ENCODE results near the gene FRMD4A.
A peak's percentile ranks its signal among the peaks of the same experiment; 100 is the strongest.

FRMD4A gene

DNA sequence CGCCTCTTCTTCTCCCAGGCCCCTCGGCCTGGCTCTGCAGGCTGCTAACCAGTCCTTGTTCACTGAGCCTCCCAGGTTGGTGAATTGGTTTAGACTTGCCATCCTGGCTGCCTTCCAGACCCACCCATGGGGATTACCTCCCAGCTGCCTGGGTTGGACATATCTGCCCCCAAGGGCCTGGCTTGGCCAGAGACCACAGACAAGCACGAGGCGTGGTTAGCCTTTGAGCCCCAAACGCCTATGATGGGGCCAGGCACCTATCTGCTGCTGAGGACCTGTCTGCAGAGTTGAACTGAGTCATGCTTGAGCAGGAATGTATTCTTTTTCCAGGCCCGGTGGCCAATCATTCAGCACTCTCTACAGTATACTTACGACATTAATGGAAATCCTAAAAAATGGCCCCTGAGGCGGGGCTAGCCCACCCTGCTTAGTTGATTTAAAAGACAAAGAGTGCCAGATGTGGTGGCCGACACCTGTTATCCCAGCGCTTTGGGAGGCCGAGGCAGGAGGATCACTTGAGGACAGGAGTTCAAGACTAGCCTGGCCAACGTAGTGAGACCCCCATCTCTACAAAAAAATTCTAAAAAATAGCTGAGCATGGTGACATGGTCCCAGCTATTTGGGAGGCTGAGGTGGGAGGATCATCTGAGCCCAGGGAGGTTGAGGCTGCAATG is 361.5 kb downstream of the FRMD4A start:
- Histone ChIP-seq H3K27me3 (replicated peaks) (no peaks in the 10 kb centered on the region), H3K27ac (no peak overlapping the region), H3K36me3 (replicated peaks) (no peaks in the 10 kb centered on the region), H3K4me3 (ENCODE audit: low read depth, low read length) (no peak overlapping the region)
- DNase-seq = no peak
- TF ChIP-seq, protein P1, sequence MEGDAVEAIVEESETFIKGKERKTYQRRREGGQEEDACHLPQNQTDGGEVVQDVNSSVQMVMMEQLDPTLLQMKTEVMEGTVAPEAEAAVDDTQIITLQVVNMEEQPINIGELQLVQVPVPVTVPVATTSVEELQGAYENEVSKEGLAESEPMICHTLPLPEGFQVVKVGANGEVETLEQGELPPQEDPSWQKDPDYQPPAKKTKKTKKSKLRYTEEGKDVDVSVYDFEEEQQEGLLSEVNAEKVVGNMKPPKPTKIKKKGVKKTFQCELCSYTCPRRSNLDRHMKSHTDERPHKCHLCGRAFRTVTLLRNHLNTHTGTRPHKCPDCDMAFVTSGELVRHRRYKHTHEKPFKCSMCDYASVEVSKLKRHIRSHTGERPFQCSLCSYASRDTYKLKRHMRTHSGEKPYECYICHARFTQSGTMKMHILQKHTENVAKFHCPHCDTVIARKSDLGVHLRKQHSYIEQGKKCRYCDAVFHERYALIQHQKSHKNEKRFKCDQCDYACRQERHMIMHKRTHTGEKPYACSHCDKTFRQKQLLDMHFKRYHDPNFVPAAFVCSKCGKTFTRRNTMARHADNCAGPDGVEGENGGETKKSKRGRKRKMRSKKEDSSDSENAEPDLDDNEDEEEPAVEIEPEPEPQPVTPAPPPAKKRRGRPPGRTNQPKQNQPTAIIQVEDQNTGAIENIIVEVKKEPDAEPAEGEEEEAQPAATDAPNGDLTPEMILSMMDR (IDR thresholded peaks at IDR 0.05; ENCODE audit: low read depth, low read length, missing control alignments) = no peak
- in situ Hi-C loops (cut with HindIII; ENCODE audit: low pct_ligation_motif_present, low sequenced_read_pairs) = no loop called here

DNA sequence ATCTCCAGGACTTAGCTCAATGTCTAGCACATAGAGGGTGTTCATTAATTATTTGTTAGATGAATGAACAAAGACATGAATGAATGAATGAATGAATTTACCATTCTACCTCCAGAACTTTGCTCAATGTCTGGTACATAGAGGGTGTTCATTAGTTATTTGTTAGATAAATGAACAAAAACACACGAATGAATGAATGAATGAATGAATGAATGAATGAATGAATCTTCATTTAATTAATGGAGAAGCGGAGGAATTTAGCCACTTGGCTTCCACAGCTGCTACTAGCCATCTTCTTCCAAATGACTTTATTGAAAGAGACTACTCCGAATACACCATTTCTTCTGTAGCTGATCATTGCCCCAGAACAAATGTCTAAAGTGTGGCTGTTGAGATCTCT is 368.9 kb downstream of the FRMD4A start:
- H3K27me3 ChIP-seq (replicated peaks) = no peaks in the 10 kb centered on the region
- TF ChIP-seq, protein P1 (IDR thresholded peaks at IDR 0.05; ENCODE audit: low read depth, low read length, missing control alignments) = no peak
- H3K27ac ChIP-seq = peak overlapping the region; percentile 79
- DNase-seq = no peak
- no peaks in the 10 kb centered on the region for H3K36me3 ChIP-seq (replicated peaks)
- no peak overlapping the region for H3K4me3 ChIP-seq (ENCODE audit: low read depth, low read length)
- in situ Hi-C loops (cut with HindIII; ENCODE audit: low pct_ligation_motif_present, low sequenced_read_pairs) = no loop called here

DNA sequence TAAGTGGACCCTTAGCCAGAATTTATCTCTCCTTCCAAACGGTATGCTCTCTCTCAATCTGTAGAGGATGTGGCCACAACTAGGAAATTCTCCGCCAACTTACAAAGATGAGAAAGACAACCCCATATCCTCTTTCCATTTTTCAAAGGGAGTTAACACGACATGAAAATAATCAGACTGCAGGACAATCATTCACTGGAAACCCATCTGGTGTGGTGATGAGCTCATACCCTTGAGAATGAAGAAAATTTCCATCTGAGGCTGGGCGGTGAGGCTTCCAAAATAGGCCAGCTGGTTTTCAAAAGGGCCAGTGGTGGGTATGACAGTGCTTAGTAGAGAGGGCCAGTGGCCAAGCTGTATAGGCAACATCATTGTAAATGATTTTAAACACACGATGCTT is 369.6 kb downstream of the FRMD4A start:
- TF ChIP-seq, protein P1 (IDR thresholded peaks at IDR 0.05; ENCODE audit: low read depth, low read length, missing control alignments) = no peak
- peak; percentile 90 for DNase-seq
- H3K27me3 ChIP-seq (replicated peaks) = no peaks in the 10 kb centered on the region
- H3K36me3 ChIP-seq (replicated peaks) = no peaks in the 10 kb centered on the region
- H3K27ac ChIP-seq = peak overlapping the region; percentile 79
- in situ Hi-C loops (cut with HindIII; ENCODE audit: low pct_ligation_motif_present, low sequenced_read_pairs) = no loop called here
- H3K4me3 ChIP-seq (ENCODE audit: low read depth, low read length) = no peak overlapping the region

DNA sequence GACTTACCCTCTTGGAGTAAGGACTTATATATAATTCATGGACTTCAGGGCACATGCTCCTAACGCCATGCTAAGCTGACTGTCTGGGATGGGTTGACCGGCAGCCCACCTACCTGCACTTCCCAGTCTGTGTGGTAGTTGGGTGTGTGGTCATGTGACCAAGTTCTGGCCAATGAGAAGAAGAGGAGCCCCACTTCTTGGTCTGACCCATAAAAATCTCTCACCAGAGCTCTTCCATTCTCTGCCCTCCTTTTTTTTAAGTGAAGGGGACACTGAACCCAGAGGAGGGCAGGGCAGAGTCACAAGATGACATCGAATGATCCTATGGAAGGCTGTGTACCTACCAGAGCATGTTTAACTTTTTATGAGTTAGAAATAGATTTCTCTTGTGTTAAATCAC is 370.1 kb downstream of the FRMD4A start:
- Histone ChIP-seq H3K4me3 (ENCODE audit: low read depth, low read length) (no peak overlapping the region), H3K27ac (peak overlapping the region; percentile 79), H3K27me3 (replicated peaks) (no peaks in the 10 kb centered on the region), H3K36me3 (replicated peaks) (no peaks in the 10 kb centered on the region)
- in situ Hi-C loops (cut with HindIII; ENCODE audit: low pct_ligation_motif_present, low sequenced_read_pairs) = no loop called here
- DNase-seq = no peak
- TF ChIP-seq, protein P1 (IDR thresholded peaks at IDR 0.05; ENCODE audit: low read depth, low read length, missing control alignments) = no peak

DNA sequence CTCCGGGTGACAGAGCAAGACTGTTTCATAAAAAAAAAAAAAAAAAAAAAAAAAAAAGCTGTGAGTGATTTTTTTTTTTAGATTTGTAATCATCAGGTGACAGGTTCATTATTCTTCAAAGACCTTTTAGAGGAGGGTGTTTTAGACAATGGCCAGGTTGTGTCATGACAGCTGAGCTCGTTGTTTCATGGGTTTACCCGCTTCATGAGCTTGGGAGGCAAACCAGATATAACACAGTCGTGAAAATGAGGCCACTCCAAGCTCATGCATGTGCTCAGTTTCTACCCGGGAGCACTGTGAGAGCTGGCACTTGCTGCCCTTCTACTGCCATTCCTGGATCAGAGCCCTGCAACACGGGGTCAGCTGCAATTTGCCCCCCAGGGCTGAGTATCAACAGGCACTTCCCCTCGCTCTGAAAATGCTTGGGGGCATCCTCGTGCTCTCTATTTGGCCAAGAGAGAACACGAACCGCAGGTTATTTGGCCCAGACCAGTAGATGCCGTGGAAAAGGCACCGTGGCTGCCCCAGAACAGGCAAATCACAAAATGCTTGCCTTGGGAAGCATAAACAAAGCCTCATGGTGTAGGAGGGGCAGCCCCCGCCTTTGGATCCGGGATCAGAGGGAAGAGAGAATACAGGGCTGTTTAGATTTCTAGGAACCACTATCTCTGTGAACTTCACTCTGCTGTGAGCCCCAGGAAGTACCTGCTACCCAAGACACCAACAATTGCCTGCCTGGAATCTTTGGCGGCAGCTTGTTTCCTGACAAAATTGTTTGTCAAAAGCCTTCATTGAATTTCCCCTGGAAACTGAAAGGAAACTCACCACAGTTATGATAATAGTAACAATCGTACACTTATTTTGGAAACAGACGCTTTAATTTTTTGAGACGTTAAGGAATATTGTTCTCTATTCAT is 371.0 kb downstream of the FRMD4A start:
- Histone ChIP-seq H3K27me3 (replicated peaks) (no peaks in the 10 kb centered on the region), H3K36me3 (replicated peaks) (no peaks in the 10 kb centered on the region), H3K4me3 (ENCODE audit: low read depth, low read length) (no peak overlapping the region), H3K27ac (peak overlapping the region; percentile 79)
- DNase-seq = no peak
- in situ Hi-C loops (cut with HindIII; ENCODE audit: low pct_ligation_motif_present, low sequenced_read_pairs) = no loop called here
- TF ChIP-seq, protein P1 (IDR thresholded peaks at IDR 0.05; ENCODE audit: low read depth, low read length, missing control alignments) = no peak

Data from brain microvascular endothelial cell (primary cell).